Measurements from ENCODE around the gene GAREM2.

GAREM2 gene

DNA sequence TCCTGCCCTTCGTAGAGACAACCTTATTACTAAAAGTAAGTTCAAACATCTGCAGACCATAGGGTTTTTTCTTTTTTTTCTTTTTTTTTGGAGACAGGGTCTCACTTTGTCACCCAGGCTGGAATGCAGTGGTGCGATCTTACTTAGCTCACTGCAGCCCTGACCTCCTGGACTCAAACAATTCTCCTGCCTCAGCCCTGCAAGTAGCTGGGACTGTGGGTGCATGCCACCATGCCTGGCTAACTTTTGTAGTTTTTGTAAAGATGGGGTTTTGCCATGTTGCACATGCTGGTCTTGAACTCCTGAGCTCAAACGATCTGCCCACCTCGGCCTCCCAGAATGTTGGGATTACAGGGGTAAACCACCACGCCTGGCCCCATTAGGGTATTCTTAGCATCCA is 39.1 kb downstream of the GAREM2 start:
- no peak overlapping the region for H3K4me3 ChIP-seq (ENCODE audit: low read length)
- DNase-seq (ENCODE audit: low read depth): no peak
- no peak for TF ChIP-seq CTCF (conservative IDR thresholded peaks at IDR 0.05; ENCODE audit: low read depth, low read length)

GRCh38 chr2:26214759-26215158 is 41.9 kb downstream of the GAREM2 start:
- no peak overlapping the region for H3K4me3 ChIP-seq (ENCODE audit: low read length)
- no peak for DNase-seq (ENCODE audit: low read depth)

DNA sequence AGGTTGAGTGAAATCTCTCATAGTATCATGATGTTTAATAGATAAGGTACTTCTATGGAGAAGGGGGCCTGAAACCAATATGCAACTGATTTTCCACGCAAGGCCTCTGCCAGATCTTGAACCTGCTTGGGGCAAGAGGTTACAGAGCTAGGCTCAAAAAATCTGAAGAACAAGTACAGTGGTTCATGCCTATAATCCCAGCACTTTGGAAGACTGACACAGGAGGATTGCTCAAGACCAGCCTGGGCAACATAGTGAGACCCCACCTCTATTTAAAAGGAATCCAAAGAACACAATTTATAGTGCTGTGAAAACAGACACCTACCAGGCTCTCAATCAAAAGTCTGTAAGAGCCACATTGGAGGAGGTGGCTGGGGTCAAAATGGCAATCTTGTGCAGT is 42.9 kb downstream of the GAREM2 start:
- no peak for DNase-seq (ENCODE audit: low read depth)
- H3K4me3 ChIP-seq (ENCODE audit: low read length): no peak overlapping the region
- TF ChIP-seq CTCF (conservative IDR thresholded peaks at IDR 0.05; ENCODE audit: low read depth, low read length): no peak

More at GRCh38 chr2:26214759-26215158, 41.9 kb downstream of the GAREM2 start:
- no peak for TF ChIP-seq CTCF (conservative IDR thresholded peaks at IDR 0.05; ENCODE audit: low read depth, low read length)

DNA sequence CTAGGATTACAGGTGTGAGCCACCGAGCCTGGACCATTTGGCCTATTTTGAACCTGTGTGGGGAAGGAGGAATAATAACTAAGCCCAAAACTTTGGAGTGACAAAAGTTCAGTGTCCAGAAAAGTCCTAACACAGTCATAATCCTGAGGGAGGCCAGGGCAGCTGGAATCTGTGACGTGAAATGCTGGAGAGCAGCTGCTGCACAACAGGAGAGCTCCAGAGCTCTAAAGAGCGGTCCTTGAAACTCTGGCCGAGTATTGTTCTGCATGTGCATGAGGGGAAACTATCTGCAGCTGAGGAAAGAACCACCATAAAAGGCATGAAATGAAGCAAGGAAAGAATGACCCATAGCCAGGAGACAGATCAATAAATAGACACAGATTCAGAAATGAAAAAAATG is 43.7 kb downstream of the GAREM2 start:
- no peak for TF ChIP-seq CTCF (conservative IDR thresholded peaks at IDR 0.05; ENCODE audit: low read depth, low read length)
- no peak overlapping the region for H3K4me3 ChIP-seq (ENCODE audit: low read length)
- DNase-seq (ENCODE audit: low read depth): no peak

- no peak for TF ChIP-seq CTCF (conservative IDR thresholded peaks at IDR 0.05; ENCODE audit: low read depth, low read length)
- no peak overlapping the region for H3K4me3 ChIP-seq (ENCODE audit: low read length)
- DNase-seq (ENCODE audit: low read depth): no peak
Observed at GRCh38 chr2:26217720-26218119, 44.8 kb downstream of the GAREM2 start.

DNA sequence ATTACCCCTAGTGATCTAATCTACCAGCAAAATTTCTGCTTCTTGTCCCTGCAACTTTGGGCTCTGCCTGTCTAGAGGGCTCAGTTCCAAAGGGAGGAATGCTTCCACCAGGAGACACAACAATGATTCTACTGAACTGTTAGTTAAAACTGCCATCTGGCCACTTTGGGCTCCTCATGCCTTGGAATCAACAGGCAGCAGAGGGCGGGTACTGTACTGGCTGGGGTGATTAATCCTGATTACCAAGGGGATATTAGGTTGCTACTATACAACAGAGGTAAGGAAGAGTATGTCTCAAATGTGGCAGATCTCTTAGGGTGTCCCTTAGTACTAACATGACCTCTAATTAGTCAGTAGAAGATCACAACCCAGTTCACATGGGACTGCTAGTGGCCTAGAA is 50.1 kb downstream of the GAREM2 start:
- no peak for TF ChIP-seq CTCF (conservative IDR thresholded peaks at IDR 0.05; ENCODE audit: low read depth, low read length)
- no peak for DNase-seq (ENCODE audit: low read depth)
- H3K4me3 ChIP-seq (ENCODE audit: low read length): no peak overlapping the region

DNA sequence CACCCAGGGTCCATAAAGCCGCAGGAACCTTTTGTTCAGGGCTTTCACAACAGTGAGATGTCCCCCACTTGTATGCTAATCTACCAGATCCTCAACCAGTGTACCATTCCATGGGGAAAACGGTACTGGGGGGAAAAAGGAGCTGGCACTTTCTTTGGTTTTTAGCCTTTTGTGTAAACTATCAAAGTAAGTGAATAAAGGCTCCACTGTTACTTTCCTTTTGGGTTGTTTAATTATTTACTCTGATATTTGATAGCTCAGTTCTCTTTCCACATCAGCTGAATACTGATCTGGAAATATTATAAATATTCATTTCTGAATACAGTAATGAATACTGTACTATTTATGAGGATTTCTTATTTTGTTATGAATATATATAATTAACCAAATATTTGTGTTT is 51.2 kb downstream of the GAREM2 start:
- TF ChIP-seq CTCF (conservative IDR thresholded peaks at IDR 0.05; ENCODE audit: low read depth, low read length): no peak
- no peak for DNase-seq (ENCODE audit: low read depth)
- no peak overlapping the region for H3K4me3 ChIP-seq (ENCODE audit: low read length)
